ENCODE measurements around the gene ANGPTL7.

DNA sequence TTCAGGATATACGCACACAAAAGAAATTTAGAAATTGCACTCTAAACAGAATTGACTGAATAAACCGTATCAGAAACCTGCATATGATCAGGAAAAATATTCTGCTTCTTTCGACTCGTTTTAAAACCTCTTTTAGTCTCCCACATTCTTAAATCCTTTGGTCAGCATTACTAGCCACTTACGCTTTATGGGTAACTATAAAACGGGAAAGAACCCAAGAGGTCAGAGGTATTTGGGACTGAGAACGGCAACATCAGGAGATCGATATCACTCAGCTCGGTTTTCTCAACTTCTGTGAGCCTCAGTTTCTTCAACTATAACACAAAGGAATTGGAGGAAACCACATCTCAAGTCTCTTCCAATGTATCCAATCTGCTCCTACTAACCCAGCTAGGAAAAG, 36.4 kb upstream of the ANGPTL7 start:
- TF ChIP-seq FOXP2 (optimal IDR thresholded peaks at IDR 0.05; ENCODE audit: borderline replicate concordance, extremely low read depth, extremely low read length, insufficient read depth) (no peak), POLR2AphosphoS5 (IDR thresholded peaks at IDR 0.05; ENCODE audit: low read depth, low read length) (no peak), TAF1 (IDR thresholded peaks at IDR 0.05; ENCODE audit: borderline replicate concordance, insufficient read depth, low read length) (no peak), SIN3A (IDR thresholded peaks at IDR 0.05; ENCODE audit: borderline replicate concordance, insufficient read depth, low read length) (no peak)
- TF ChIP-seq, protein P1, sequence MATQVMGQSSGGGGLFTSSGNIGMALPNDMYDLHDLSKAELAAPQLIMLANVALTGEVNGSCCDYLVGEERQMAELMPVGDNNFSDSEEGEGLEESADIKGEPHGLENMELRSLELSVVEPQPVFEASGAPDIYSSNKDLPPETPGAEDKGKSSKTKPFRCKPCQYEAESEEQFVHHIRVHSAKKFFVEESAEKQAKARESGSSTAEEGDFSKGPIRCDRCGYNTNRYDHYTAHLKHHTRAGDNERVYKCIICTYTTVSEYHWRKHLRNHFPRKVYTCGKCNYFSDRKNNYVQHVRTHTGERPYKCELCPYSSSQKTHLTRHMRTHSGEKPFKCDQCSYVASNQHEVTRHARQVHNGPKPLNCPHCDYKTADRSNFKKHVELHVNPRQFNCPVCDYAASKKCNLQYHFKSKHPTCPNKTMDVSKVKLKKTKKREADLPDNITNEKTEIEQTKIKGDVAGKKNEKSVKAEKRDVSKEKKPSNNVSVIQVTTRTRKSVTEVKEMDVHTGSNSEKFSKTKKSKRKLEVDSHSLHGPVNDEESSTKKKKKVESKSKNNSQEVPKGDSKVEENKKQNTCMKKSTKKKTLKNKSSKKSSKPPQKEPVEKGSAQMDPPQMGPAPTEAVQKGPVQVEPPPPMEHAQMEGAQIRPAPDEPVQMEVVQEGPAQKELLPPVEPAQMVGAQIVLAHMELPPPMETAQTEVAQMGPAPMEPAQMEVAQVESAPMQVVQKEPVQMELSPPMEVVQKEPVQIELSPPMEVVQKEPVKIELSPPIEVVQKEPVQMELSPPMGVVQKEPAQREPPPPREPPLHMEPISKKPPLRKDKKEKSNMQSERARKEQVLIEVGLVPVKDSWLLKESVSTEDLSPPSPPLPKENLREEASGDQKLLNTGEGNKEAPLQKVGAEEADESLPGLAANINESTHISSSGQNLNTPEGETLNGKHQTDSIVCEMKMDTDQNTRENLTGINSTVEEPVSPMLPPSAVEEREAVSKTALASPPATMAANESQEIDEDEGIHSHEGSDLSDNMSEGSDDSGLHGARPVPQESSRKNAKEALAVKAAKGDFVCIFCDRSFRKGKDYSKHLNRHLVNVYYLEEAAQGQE (IDR thresholded peaks at IDR 0.05; ENCODE audit: insufficient read depth in 1 of 2, low read depth in 2 of 2, low read length in 2 of 2) = no peak
